HEK293 (cell line): Measurements from ENCODE around the gene C14orf93.

ENCODE experiments used
- CTCF ChIA-PET: fragments of 350-600 bp; formaldehyde crosslinking; extraction: SDS; loops from one replicate; lab custom pipeline; 2021; ENCODE audit warnings: antibody characterized with exemption; lab: Yijun Ruan, JAX
- POLR2A ChIA-PET: fragments of 300-600 bp; formaldehyde crosslinking; extraction: SDS; loops from one replicate; lab custom pipeline; 2020; ENCODE audit warnings: antibody characterized with exemption, inconsistent platforms; lab: Yijun Ruan, JAX
- H3K27ac ChIP-seq: fragments of 200-500 bp; sonication (Bioruptor generic); 2 replicates; pipeline ENCODE4 v1.5.1; 2014; ENCODE audit warnings: low read depth, low read length, control low read depth, inconsistent platforms; ENCODE audit errors: extremely low read depth
- H3K36me3 ChIP-seq, 2 experiments: fragments of 200-500 bp in 1 of 2; sonication (Bioruptor generic) in 1 of 2; 1 replicate in 1 of 2; 2 replicates in 1 of 2; pipeline ENCODE4 v1.5.1; 2014 to 2017; ENCODE audit warnings: inconsistent platforms in 2 of 2, low read length in 2 of 2; ENCODE audit not compliant: control insufficient read depth in 2 of 2, insufficient read depth in 1 of 2
- H3K4me1 ChIP-seq: fragments of 200-500 bp; sonication (Bioruptor generic); 2 replicates; pipeline ENCODE4 v1.5.1; 2014; ENCODE audit warnings: mild to moderate bottlenecking, low read length, inconsistent platforms; ENCODE audit not compliant: control insufficient read depth, insufficient read depth
- H3K4me3 ChIP-seq: 2 replicates; pipeline ENCODE4 v1.5.1; 2011; ENCODE audit warnings: low read depth, mild to moderate bottlenecking, control low read depth, low read length, moderate library complexity
- H3K9me3 ChIP-seq: fragments of 200-500 bp; sonication (Bioruptor generic); 2 replicates; pipeline ENCODE4 v1.5.1; 2014; ENCODE audit warnings: low read depth, low read length, inconsistent platforms; ENCODE audit not compliant: control insufficient read depth, insufficient read depth
- GLIS2 ChIP-seq: fragments of 450-650 bp; formaldehyde crosslinking; IDR thresholded peaks from 2 replicates; pipeline ENCODE4 v1.5.1; 2016; ENCODE audit warnings: missing biosample characterization, missing genetic modification characterization
- SP7 ChIP-seq: fragments of 450-650 bp; formaldehyde crosslinking; IDR thresholded peaks from 2 replicates; pipeline ENCODE4 v1.5.1; 2016; ENCODE audit warnings: missing biosample characterization, missing genetic modification characterization
- TCF7L2 ChIP-seq: IDR thresholded peaks from 2 replicates; pipeline ENCODE4 v1.6.1; 2011; ENCODE audit warnings: low read depth, mild to moderate bottlenecking, inconsistent platforms, low read length, moderate library complexity, borderline replicate concordance
- TRIM28 ChIP-seq: IDR thresholded peaks from 2 replicates; pipeline ENCODE4 v1.6.1; 2011; ENCODE audit warnings: low read length, control low read depth, borderline replicate concordance
- YY1 ChIP-seq: fragments of 450-650 bp; formaldehyde crosslinking; IDR thresholded peaks from 2 replicates; pipeline ENCODE4 v1.5.1; 2018; ENCODE audit warnings: missing biosample characterization, missing genetic modification characterization
- ZBTB48 ChIP-seq: fragments of 450-650 bp; formaldehyde crosslinking; IDR thresholded peaks from 2 replicates; pipeline ENCODE4 v1.5.1; 2016; ENCODE audit warnings: missing biosample characterization, missing genetic modification characterization
- ZIC2 ChIP-seq: fragments of 450-650 bp; formaldehyde crosslinking; IDR thresholded peaks from 2 replicates; pipeline ENCODE4 v1.5.1; 2016; ENCODE audit warnings: missing biosample characterization, missing genetic modification characterization
- ZNF19 ChIP-seq: fragments of 450-650 bp; formaldehyde crosslinking; IDR thresholded peaks from 2 replicates; pipeline ENCODE4; 2016; ENCODE audit warnings: missing biosample characterization, missing genetic modification characterization, low read depth
- ZNF239 ChIP-seq: fragments of 450-650 bp; formaldehyde crosslinking; IDR thresholded peaks from 2 replicates; pipeline ENCODE4 v1.5.1; 2016; ENCODE audit warnings: missing biosample characterization, missing genetic modification characterization
- ZNF391 ChIP-seq: fragments of 450-650 bp; formaldehyde crosslinking; IDR thresholded peaks from 2 replicates; pipeline ENCODE4 v1.5.1; 2016; ENCODE audit warnings: low read depth, missing biosample characterization, missing genetic modification characterization, borderline replicate concordance
- TF ChIP-seq, protein P1 (sequence below): fragments of 450-650 bp; formaldehyde crosslinking; IDR thresholded peaks from 2 replicates; pipeline ENCODE4 v1.5.1; 2016; ENCODE audit warnings: missing biosample characterization, missing genetic modification characterization
- TF ChIP-seq, protein P2 (sequence below): fragments of 450-650 bp; formaldehyde crosslinking; IDR thresholded peaks from 2 replicates; pipeline ENCODE4 v1.5.1; 2016; ENCODE audit warnings: missing biosample characterization, missing genetic modification characterization
- TF ChIP-seq, protein P3 (sequence below): fragments of 450-650 bp; formaldehyde crosslinking; IDR thresholded peaks from 2 replicates; pipeline ENCODE4 v1.5.1; 2016; ENCODE audit warnings: missing biosample characterization, missing genetic modification characterization

Gene C14orf93

DNA sequence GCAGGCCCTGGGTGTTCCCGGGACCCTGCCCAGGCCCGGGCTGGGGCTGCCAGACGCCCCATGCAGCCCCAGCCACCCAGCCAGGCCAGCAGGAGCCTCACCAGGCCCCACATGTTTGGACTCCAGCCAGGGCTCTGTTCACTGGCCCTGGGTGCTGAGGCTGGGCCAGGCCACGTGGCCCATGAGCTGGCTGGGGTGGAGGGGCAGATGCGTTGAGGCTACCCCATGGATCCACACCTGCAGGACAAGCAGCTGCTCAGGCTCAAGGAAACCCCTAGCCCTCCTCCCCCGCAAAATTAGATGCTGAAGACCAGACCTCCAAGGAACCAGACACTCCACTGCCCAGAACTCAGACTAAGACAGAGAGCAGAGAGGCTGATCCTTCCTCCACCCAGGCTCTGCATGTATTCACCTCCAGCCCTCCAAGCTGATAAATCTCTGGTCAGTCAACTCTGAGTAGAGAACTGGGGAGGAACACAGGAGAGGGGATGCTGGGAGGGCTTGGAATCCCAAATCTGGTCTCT, 45.7 kb upstream of the C14orf93 start:
- H3K4me3 ChIP-seq = no peak overlapping the region
- ChIA-PET CTCF (interaction anchor here (0.6 to 16.2 kb wide), 17 partner anchors 9 to 125 kb away, joined by 3 to 469 read pairs (median 4); partner anchors contain the start of gene AJUBA), POLR2A (interaction anchor here (0.9 to 2.1 kb wide), 5 partner anchors 12 to 74 kb away, joined by 3 to 8 read pairs (median 6); partner anchors contain the start of genes ACIN1 and AJUBA)
- no peaks in the 10 kb centered on the region for H3K9me3 ChIP-seq
- no peak overlapping the region for H3K27ac ChIP-seq
- TF ChIP-seq YY1 (tag by site-specific recombination) = no peak
- TF ChIP-seq, protein P1, sequence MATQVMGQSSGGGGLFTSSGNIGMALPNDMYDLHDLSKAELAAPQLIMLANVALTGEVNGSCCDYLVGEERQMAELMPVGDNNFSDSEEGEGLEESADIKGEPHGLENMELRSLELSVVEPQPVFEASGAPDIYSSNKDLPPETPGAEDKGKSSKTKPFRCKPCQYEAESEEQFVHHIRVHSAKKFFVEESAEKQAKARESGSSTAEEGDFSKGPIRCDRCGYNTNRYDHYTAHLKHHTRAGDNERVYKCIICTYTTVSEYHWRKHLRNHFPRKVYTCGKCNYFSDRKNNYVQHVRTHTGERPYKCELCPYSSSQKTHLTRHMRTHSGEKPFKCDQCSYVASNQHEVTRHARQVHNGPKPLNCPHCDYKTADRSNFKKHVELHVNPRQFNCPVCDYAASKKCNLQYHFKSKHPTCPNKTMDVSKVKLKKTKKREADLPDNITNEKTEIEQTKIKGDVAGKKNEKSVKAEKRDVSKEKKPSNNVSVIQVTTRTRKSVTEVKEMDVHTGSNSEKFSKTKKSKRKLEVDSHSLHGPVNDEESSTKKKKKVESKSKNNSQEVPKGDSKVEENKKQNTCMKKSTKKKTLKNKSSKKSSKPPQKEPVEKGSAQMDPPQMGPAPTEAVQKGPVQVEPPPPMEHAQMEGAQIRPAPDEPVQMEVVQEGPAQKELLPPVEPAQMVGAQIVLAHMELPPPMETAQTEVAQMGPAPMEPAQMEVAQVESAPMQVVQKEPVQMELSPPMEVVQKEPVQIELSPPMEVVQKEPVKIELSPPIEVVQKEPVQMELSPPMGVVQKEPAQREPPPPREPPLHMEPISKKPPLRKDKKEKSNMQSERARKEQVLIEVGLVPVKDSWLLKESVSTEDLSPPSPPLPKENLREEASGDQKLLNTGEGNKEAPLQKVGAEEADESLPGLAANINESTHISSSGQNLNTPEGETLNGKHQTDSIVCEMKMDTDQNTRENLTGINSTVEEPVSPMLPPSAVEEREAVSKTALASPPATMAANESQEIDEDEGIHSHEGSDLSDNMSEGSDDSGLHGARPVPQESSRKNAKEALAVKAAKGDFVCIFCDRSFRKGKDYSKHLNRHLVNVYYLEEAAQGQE (tag by site-specific recombination) = peak; percentile 56
- no peak for TF ChIP-seq GLIS2 (tag by site-specific recombination)
- TF ChIP-seq ZIC2 (tag by site-specific recombination) = 0 out of 2 replicates have a peak, but pooled peaks have one; percentile 13
- peaks cover 4% of the 10 kb centered on the region; the same call in 1 of the 2 replicates for H3K4me1 ChIP-seq
- H3K36me3 ChIP-seq = peaks cover 17 to 62% of the 10 kb centered on the region in 2 experiments

DNA sequence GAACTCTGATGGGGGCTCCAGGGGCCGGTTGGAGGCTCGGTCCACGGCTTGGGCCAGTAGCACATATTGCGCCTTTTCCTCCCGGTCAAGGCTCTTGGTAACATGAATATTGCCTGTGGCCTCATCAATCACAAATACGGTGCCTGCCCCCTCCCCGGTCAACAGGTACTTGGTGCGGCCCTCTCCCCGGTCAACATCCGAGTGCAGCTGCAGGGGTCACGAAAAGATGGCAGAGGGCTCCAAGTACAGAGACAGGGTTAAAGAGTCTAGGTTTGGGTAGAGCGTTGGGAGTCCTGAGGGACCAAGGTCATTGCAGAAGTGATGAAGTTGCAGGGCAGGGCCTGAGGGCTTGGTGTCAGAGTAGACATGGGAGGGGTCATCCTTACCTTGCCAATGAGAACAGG, 45.2 kb upstream of the C14orf93 start:
- TF ChIP-seq ZBTB48 (tag by site-specific recombination) (no peak), TRIM28 (no peak), SP7 (no peak), ZNF239 (tag by site-specific recombination) (no peak), TCF7L2 (no peak), ZNF391 (tag by site-specific recombination) (no peak), ZNF19 (tag by site-specific recombination) (no peak)
- TF ChIP-seq, protein P2, sequence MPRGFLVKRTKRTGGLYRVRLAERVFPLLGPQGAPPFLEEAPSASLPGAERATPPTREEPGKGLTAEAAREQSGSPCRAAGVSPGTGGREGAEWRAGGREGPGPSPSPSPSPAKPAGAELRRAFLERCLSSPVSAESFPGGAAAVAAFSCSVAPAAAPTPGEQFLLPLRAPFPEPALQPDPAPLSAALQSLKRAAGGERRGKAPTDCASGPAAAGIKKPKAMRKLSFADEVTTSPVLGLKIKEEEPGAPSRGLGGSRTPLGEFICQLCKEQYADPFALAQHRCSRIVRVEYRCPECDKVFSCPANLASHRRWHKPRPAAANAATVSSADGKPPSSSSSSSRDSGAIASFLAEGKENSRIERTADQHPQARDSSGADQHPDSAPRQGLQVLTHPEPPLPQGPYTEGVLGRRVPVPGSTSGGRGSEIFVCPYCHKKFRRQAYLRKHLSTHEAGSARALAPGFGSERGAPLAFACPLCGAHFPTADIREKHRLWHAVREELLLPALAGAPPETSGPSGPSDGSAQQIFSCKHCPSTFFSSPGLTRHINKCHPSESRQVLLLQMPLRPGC (tag by site-specific recombination) = no peak
- TF ChIP-seq, protein P3, sequence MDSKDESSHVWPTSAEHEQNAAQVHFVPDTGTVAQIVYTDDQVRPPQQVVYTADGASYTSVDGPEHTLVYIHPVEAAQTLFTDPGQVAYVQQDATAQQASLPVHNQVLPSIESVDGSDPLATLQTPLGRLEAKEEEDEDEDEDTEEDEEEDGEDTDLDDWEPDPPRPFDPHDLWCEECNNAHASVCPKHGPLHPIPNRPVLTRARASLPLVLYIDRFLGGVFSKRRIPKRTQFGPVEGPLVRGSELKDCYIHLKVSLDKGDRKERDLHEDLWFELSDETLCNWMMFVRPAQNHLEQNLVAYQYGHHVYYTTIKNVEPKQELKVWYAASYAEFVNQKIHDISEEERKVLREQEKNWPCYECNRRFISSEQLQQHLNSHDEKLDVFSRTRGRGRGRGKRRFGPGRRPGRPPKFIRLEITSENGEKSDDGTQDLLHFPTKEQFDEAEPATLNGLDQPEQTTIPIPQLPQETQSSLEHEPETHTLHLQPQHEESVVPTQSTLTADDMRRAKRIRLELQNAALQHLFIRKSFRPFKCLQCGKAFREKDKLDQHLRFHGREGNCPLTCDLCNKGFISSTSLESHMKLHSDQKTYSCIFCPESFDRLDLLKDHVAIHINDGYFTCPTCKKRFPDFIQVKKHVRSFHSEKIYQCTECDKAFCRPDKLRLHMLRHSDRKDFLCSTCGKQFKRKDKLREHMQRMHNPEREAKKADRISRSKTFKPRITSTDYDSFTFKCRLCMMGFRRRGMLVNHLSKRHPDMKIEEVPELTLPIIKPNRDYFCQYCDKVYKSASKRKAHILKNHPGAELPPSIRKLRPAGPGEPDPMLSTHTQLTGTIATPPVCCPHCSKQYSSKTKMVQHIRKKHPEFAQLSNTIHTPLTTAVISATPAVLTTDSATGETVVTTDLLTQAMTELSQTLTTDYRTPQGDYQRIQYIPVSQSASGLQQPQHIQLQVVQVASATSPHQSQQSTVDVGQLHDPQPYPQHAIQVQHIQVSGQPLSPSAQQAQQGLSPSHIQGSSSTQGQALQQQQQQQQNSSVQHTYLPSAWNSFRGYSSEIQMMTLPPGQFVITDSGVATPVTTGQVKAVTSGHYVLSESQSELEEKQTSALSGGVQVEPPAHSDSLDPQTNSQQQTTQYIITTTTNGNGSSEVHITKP (tag by site-specific recombination) = 0 out of 2 replicates have a peak, but pooled peaks have one; percentile 31
- peaks cover 4% of the 10 kb centered on the region; the same call in 1 of the 2 replicates for H3K4me1 ChIP-seq
- ChIA-PET POLR2A (interaction anchor here (0.9 to 2.1 kb wide), 3 partner anchors 48 to 74 kb away, joined by 3 to 8 read pairs (median 6); partner anchors contain the start of gene AJUBA), CTCF (interaction anchor here (0.6 to 16.2 kb wide), 16 partner anchors 9 to 125 kb away, joined by 3 to 469 read pairs (median 4); partner anchors contain the start of gene AJUBA)
- peaks cover 12 to 62% of the 10 kb centered on the region in 2 experiments for H3K36me3 ChIP-seq
- H3K27ac ChIP-seq = no peak overlapping the region
- H3K4me3 ChIP-seq = no peak overlapping the region
- no peaks in the 10 kb centered on the region for H3K9me3 ChIP-seq
